H9 (cell line): ENCODE results near the gene ARCN1. TPM values are rescaled to one million over a fixed set of nuclear protein-coding genes. Genes with fewer than 3 reads are reported as not detected.

ENCODE experiments used
- DNase-seq: peaks from one replicate; pipeline ENCODE4 v3.0.0-alpha.2; 2017
- H2AFZ ChIP-seq: one replicate; pipeline ENCODE4 v1.6.1; 2013; ENCODE audit warnings: mild to moderate bottlenecking, low read length, control low read depth, moderate library complexity
- H2AK5ac ChIP-seq: 2 replicates; pipeline ENCODE4 v1.6.1; 2013; ENCODE audit warnings: low read length, control low read depth, mixed read lengths; ENCODE audit not compliant: insufficient read length
- H2BK120ac ChIP-seq: one replicate; pipeline ENCODE4 v1.6.1; 2013; ENCODE audit warnings: low read depth, mild to moderate bottlenecking, low read length, control low read depth, inconsistent platforms; ENCODE audit not compliant: poor library complexity, severe bottlenecking
- H2BK12ac ChIP-seq: 2 replicates; pipeline ENCODE4 v1.6.1; 2013; ENCODE audit warnings: low read length, control low read depth, mixed read lengths, low read depth; ENCODE audit not compliant: insufficient read length
- H2BK15ac ChIP-seq: 2 replicates; pipeline ENCODE4 v1.6.1; 2013; ENCODE audit warnings: low read depth, low read length, control low read depth
- H2BK20ac ChIP-seq: one replicate; pipeline ENCODE4 v1.6.1; 2013; ENCODE audit warnings: low read depth, mild to moderate bottlenecking, low read length, control low read depth, inconsistent platforms; ENCODE audit not compliant: poor library complexity, severe bottlenecking
- H2BK5ac ChIP-seq: 2 replicates; pipeline ENCODE4 v1.6.1; 2013; ENCODE audit warnings: low read length, control low read depth, mixed read lengths; ENCODE audit not compliant: insufficient read length
- H3K14ac ChIP-seq: 2 replicates; pipeline ENCODE4 v1.6.1; 2013; ENCODE audit warnings: low read length, control low read depth; ENCODE audit not compliant: insufficient read depth
- H3K18ac ChIP-seq: 2 replicates; pipeline ENCODE4 v1.6.1; 2013; ENCODE audit warnings: low read depth, mild to moderate bottlenecking, mixed read lengths, low read length, control low read depth; ENCODE audit not compliant: insufficient read length
- H3K23ac ChIP-seq: 2 replicates; pipeline ENCODE4 v1.6.1; 2013; ENCODE audit warnings: low read length, control low read depth, mixed read lengths, low read depth; ENCODE audit not compliant: insufficient read length
- H3K23me2 ChIP-seq: 2 replicates; pipeline ENCODE4 v1.6.1; 2013; ENCODE audit warnings: low read depth, mild to moderate bottlenecking, mixed read lengths, low read length, control low read depth; ENCODE audit not compliant: insufficient read length, poor library complexity, severe bottlenecking
- H3K27ac ChIP-seq: 2 replicates; pipeline ENCODE4 v1.5.1; 2013; ENCODE audit warnings: low read length, control low read depth, mixed read lengths, low read depth; ENCODE audit not compliant: insufficient read length
- H3K27me3 ChIP-seq: 2 replicates; pipeline ENCODE4 v1.6.1; 2013; ENCODE audit warnings: low read length, control low read depth, inconsistent platforms; ENCODE audit not compliant: insufficient read depth
- H3K4ac ChIP-seq: 2 replicates; pipeline ENCODE4 v1.6.1; 2013; ENCODE audit warnings: low read depth, mild to moderate bottlenecking, control low read depth, inconsistent platforms, low read length, moderate library complexity
- H3K4me1 ChIP-seq: 2 replicates; pipeline ENCODE4 v1.6.1; 2013; ENCODE audit warnings: low read length, control low read depth, inconsistent platforms; ENCODE audit not compliant: insufficient read depth
- H3K4me2 ChIP-seq: 2 replicates; pipeline ENCODE4 v1.6.1; 2013; ENCODE audit warnings: low read length, control low read depth, mixed read lengths; ENCODE audit not compliant: insufficient read length, insufficient read depth
- H3K56ac ChIP-seq: 2 replicates; pipeline ENCODE4 v1.6.1; 2013; ENCODE audit warnings: low read depth, mild to moderate bottlenecking, mixed read lengths, low read length, control low read depth; ENCODE audit not compliant: insufficient read length
- H3K79me1 ChIP-seq: 2 replicates; pipeline ENCODE4 v1.6.1; 2013; ENCODE audit warnings: low read depth, mild to moderate bottlenecking, moderate library complexity, low read length, control low read depth, inconsistent platforms; ENCODE audit not compliant: insufficient read depth, poor library complexity, severe bottlenecking
- H3K79me2 ChIP-seq: 2 replicates; pipeline ENCODE4 v1.6.1; 2013; ENCODE audit warnings: low read length, control low read depth, inconsistent platforms; ENCODE audit not compliant: insufficient read depth
- H3K9ac ChIP-seq: 2 replicates; pipeline ENCODE4 v1.6.1; 2013; ENCODE audit warnings: low read length, control low read depth, mixed read lengths; ENCODE audit not compliant: insufficient read length; ENCODE audit errors: extremely low read depth
- H3K9me3 ChIP-seq: one replicate; pipeline ENCODE4 v1.6.1; 2013; ENCODE audit warnings: low read depth, low read length, inconsistent platforms; ENCODE audit not compliant: control insufficient read depth
- H3T11ph ChIP-seq: one replicate; pipeline ENCODE4 v1.6.1; 2013; ENCODE audit warnings: mild to moderate bottlenecking, low read length, control low read depth, inconsistent platforms
- H4K20me1 ChIP-seq: one replicate; pipeline ENCODE4 v1.6.1; 2013; ENCODE audit not compliant: control insufficient read depth, insufficient read length, insufficient read depth
- H4K5ac ChIP-seq: 2 replicates; pipeline ENCODE4 v1.6.1; 2013; ENCODE audit warnings: low read depth, mild to moderate bottlenecking, mixed read lengths, low read length, control low read depth; ENCODE audit not compliant: insufficient read length
- H4K8ac ChIP-seq: replicated peaks from 2 replicates; pipeline ENCODE4 v1.6.1; 2013; ENCODE audit warnings: low read length, control low read depth, mixed read lengths, low read depth; ENCODE audit not compliant: insufficient read length
- H4K91ac ChIP-seq: 2 replicates; pipeline ENCODE4 v1.6.1; 2013; ENCODE audit warnings: low read depth, mild to moderate bottlenecking, moderate library complexity, mixed read lengths, low read length, control low read depth; ENCODE audit not compliant: insufficient read length
- H3K27ac Mint-ChIP-seq, 3 experiments: 2 replicates in 2 of 3; 3 replicates in 1 of 3; pipeline ENCODE4 v1.8.0; 2020 to 2021; ENCODE audit warnings: mixed read lengths in 3 of 3, mild to moderate bottlenecking in 1 of 3, moderate library complexity in 1 of 3
- H3K27me3 Mint-ChIP-seq: 2 replicates; pipeline ENCODE4 v1.8.0; 2021; ENCODE audit warnings: low read depth, mild to moderate bottlenecking, moderate library complexity, mixed read lengths
- H3K36me3 Mint-ChIP-seq, 3 experiments: 2 replicates in 2 of 3; 3 replicates in 1 of 3; pipeline ENCODE4 v1.8.0; 2020 to 2021; ENCODE audit warnings: low read depth in 3 of 3, mixed read lengths in 3 of 3; ENCODE audit not compliant: insufficient read depth in 1 of 3
- H3K4me1 Mint-ChIP-seq, 2 experiments: 2 replicates each; pipeline ENCODE4 v1.8.0; 2020; ENCODE audit warnings: mixed read lengths in 2 of 2
- H3K4me3 Mint-ChIP-seq, 2 experiments: 2 replicates in 1 of 2; 3 replicates in 1 of 2; pipeline ENCODE4 v1.8.0; 2020 to 2021; ENCODE audit warnings: mild to moderate bottlenecking in 2 of 2, mixed read lengths in 2 of 2, moderate library complexity in 1 of 2
- H3K9me3 Mint-ChIP-seq, 2 experiments: 2 replicates in 1 of 2; 3 replicates in 1 of 2; pipeline ENCODE4 v1.8.0; 2020; ENCODE audit warnings: mild to moderate bottlenecking in 2 of 2, mixed read lengths in 2 of 2, moderate library complexity in 1 of 2
- CTCF ChIP-seq: fragments of 200-600 bp; sonication (generic); conservative IDR thresholded peaks from 3 replicates; pipeline ENCODE4 v1.8.0; 2021; ENCODE audit warnings: antibody characterized with exemption, mild to moderate bottlenecking
- WGBS: extraction: QIAGEN DNeasy Blood & Tissue Kit; methylation state at CpG from one replicate; pipeline ENCODE4 v1.1.7; 2013; ENCODE audit warnings: missing lambda C conversion rate, low lambda C conversion rate, mixed read lengths; ENCODE audit not compliant: insufficient read length; ENCODE audit errors: extremely low coverage; 5-methylcytosine and 5-hydroxymethylcytosine counted together
- total RNA-seq: library from RNA; stranded (reverse); gene quantifications from 2 replicates; pipeline ENCODE4 v1.2.1, GENCODE V29; 2021

Gene ARCN1
- total RNA-seq, 1 experiment from 2014 or later: 152 TPM

- Mint-ChIP-seq H3K36me3 (peaks cover 16 to 59% (median 55%) of the 10 kb centered on the region in 3 experiments; a peak in 6 of 7 replicates), H3K27me3 (no peaks in the 10 kb centered on the region)
Measured at GRCh38 chr11:118629761-118630661, 57.8 kb downstream of the ARCN1 start.

More at GRCh38 chr11:118629761-118630661, 57.8 kb downstream of the ARCN1 start:
- Histone ChIP-seq H3K27me3 (no peaks in the 10 kb centered on the region), H3K18ac (no peak overlapping the region), H2AK5ac (no peak overlapping the region), H2AFZ (no peak overlapping the region), H3T11ph (no peak overlapping the region), H2BK20ac (no peak overlapping the region), H3K9me3 (no peaks in the 10 kb centered on the region), H3K79me1 (no peaks in the 10 kb centered on the region), H4K91ac (no peak overlapping the region), H2BK5ac (no peak overlapping the region), H2BK12ac (no peak overlapping the region), H3K4ac (no peak overlapping the region), H2BK15ac (no peak overlapping the region), H3K27ac (no peak overlapping the region), H2BK120ac (no peak overlapping the region), H4K20me1 (no peaks in the 10 kb centered on the region), H3K14ac (no peak overlapping the region), H3K4me1 (peaks cover 8% of the 10 kb centered on the region; the same call in 1 of the 2 replicates), H3K9ac (no peak overlapping the region), H3K56ac (no peak overlapping the region), H3K23me2 (no peaks in the 10 kb centered on the region), H3K79me2 (no peaks in the 10 kb centered on the region), H3K23ac (no peak overlapping the region), H4K8ac (no peak overlapping the region), H3K4me2 (no peak overlapping the region), H4K5ac (no peak overlapping the region)
- no CpG with 5 or more reads among the region's 6 CpGs for WGBS
- DNase-seq: no peak
- TF ChIP-seq CTCF: no peak
- Mint-ChIP-seq H3K4me1 (peaks cover 11 to 21% of the 10 kb centered on the region in 2 experiments), H3K27ac (no peak overlapping the region; a peak in 1 of 7 replicates), H3K4me3 (no peak overlapping the region), H3K9me3 (no peaks in the 10 kb centered on the region)
